Suppressor macrophage (primary cell): ENCODE results near the gene MYRIP.
A peak's percentile ranks its signal among the peaks of the same experiment; 100 is the strongest.
"Not testable (repeated sequence)": the region's sequence is repeated elsewhere in the genome, so short reads cannot be mapped to it uniquely, and the experiment has no call there.

Experiments
- DNase-seq, 4 experiments: peaks; one replicate each; pipeline ENCODE4 v3.0.0-alpha.2; 2020 to 2022

MYRIP gene

DNA sequence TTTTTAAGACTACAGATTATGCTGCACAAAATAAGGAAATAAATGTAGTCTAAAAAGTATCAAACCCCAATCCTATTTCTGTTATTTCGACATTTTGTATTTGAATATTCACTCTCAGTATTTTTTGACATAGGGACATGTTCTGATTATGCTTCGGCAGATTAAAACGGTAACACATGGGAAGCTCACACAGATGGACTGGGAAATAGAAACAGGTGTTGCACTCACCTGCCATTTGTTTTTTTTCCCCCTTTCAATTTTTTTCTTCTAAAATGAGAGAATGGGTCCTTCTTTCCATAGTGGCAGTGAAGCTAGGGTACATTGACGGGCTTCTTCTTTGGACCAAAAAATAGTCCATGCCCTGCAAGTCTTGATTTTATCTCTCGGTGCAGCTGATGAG lies 163.1 kb downstream of the MYRIP start:
- DNase-seq, result no peak

DNA sequence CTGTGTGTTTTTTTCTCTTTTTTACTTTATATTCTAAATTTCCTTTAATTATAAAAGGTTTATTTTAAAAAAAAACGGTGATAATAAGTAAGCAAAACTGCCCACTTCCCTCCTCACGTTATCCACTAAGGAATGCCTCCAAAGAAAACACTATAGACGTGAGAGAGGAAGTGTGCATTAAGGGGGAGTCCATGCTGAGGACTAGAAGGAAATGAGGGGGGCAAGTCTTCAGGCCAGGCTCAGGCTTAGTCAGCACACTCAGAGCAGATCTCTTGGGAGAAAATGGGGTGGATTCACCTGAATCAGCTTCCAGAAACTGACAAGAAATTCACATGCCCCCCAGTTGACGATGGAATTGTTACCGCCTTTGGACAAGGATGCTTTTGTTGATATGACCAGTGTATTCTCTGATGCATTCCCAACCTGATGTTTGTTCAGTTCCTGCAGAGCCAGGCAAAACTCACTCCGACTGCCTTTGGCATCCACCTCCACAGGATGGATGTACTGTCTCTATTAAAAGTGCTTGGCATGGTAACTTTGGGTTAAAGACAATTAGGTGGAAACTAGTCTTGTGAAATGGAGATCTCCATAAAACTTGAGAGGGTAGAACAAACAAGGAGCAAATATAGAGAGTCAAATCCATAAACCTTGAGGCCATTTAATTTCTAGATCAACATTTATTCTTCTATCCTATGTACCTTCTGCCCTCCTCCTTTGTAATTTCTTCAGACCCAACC lies 167.8 kb downstream of the MYRIP start:
- DNase-seq, result no peak

DNA sequence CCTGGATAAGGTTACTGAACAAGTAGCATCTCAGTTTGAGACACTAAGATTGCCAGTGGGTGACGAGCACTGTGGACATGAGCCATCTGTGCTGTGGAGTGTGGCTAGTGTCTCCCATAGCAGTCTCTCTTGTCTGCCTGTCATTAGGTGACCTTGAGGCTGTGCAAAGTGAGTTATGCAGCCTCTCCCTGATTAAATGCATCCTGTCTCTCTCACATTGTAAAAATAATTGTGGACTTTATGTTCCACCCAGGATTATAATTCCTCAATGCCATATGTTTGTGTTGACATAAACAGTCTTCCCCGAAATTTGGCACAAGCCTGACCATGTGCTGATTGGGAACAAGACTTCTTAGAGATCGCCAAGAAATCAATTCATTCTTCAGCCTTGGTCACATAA lies 168.9 kb downstream of the MYRIP start:
- no peak for DNase-seq

DNA sequence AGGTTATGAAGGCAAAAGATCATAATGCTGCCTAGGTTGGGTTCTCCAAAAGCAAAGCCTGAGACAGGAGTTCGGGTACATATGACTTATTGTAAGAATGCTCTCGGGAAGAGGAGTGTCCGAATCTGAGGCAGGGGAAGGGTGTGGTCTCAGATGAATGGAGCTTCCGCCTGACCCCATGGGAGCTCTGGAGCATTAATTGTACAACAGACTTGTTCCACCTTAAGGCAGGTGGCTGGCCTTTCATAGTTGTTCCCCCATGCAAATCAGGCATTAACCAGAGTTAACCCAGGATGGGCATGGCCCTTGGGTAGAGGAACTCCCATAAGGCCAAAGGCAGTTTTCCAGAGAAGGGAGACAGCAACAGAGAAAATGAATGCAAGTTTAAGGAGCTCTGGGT lies 170.6 kb downstream of the MYRIP start:
- DNase-seq, result no peak

DNA sequence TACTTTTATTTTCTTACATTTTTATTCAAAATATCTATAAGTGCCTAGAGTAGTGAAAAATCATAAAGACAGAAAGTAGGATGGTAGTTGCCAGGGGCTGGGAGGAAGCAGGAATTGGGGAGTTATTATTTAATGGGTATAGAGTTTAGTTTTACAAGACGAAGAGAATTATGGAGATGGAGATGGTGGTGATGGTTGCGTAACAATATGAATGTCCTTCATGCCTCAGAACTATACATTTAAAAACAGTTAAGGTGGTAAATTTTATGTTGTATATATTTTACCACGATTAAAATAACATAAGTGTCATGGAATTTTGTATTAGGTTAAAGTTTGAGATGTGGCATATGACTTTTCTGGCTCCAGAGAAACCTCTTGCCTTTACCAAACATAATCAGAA lies 171.4 kb downstream of the MYRIP start:
- no peak for DNase-seq

DNA sequence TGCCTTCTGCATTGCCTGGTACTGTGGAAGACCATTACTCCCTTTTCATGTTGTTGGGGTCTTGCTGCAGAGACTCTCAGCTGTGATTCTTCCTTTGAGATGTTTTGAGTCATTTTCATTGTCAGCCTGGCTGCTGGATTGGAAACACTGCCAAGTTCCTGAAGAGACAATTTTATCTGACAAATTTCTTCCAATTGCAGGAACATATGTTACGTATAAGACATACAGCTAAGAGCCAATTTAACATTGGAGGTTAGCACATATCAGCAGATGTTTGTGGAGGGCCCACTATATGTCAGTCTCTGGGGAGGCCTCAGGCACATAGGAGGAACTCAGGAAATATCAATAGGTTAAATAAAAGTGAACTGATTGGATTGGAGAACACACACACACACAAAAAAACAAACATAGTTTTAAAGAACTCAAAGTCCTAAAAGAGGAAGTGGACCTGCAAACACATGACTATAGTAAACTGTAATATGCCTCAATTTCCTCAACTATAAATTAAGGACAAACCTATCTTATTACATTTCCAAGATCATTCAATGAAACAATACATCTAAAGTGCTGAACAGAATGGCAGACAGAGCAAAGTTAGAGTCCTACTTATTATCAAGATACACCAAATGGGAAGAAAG lies 172.3 kb downstream of the MYRIP start:
- DNase-seq, result no peak

DNA sequence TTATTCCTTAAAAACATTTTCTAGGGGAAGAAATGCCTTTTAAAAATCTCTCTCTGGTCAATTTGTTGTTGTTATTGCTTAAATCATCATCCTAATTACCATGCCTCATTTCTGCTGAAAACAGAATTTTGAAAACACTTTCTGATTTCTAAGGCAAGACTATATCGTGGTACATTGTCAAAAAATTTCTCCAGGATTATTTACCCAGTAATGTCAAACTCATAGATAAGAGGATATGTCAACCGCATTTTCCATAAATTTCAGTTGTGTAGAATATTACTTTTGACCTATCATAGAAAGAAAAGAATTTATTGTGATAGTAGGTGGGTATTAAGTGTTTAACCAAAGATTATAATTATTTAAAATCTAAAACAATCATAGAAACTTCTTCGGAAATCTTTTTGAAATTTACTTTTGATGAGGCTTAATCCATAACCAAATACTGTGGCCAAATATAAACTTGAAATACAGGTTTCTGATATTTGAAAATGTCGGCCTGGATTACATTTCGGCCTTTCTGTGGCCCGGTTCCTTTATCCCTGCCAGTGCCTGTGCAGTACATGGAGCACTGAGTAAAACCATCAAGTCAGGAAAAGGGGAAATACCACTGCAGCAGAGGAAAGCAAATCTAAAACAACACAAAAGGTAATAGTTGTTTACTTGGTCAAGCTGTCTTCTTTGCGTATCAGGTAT lies 173.4 kb downstream of the MYRIP start:
- DNase-seq, result no peak

DNA sequence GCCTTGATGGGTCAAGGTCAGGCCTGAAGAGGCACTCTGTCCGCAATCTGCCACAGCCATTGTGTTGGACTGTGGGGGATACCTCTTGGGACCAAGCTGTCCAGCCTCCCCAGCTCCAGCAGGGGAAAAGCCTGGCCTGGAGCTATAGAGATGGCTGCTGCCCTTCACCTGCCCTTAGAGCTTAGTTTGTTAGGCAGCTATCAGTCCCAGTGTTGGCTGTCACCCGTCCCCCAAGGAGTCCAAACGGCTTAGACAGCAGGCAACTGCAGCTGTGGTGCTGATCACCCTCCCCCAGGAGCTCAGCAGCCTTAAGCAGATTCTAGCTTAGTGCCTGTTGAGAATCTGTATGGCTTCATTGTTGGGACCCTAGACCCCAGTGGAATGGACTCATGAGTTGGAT lies 180.3 kb downstream of the MYRIP start:
- no peak for DNase-seq

DNA sequence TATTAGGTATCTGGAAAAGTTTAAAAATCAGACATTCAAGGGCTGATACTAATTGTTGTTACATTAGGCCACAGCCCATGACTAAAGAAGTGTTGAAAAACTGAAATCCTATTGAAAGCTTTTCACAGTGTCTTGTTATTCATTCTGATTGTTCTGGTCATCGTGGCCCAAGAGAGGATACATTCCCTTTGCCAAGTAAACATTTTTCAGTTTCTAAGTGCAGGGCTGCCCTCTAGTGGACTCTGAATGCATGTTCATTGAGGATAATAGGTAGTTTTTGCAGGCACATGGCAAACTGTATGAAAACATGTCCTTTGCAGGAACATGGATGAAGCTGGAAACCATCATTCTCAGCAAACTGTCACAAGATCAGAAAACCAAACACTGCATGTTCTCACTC lies 181.1 kb downstream of the MYRIP start:
- peak; percentile 63 to 75 (median 70) for DNase-seq

DNA sequence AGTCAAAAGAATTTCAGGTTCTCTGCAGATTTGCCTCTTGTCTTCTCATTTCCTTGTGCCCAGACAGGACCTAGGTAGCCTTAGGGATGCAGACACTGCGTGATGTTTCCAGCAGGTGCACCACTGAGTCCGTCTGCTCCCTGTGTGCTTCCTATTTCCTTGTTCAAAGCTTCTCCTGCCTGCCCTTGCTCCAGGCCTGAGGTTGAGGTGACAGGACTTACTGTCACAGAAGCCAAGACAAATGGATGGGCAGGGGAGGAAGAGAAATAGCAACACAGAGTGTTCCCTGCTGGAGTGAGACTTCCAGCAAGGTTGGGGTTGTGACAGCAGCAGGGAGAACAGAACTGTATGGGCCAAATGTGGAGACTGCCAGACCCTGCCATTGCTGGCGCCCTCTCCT lies 199.4 kb downstream of the MYRIP start:
- DNase-seq, result no peak

DNA sequence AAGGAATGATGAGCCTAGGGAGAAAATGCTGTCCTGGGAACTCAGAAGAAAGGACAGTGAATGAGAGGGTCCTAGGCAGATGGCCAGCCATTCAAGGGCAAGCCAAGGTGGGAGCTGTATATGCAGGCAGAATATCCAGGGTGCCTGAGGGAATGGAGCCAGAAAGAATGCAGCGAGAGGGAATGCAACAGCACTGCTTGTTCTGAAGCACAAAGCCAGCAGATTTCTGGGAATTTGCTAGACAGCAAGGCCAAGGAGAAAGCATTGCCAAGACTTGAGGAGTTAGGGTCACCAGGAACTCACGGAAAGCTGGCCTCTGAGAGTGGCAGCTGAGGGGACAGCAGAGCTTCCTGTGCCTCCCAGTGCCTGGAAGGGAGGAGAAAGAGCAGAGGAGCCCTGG lies 200.6 kb downstream of the MYRIP start:
- no peak for DNase-seq

DNA sequence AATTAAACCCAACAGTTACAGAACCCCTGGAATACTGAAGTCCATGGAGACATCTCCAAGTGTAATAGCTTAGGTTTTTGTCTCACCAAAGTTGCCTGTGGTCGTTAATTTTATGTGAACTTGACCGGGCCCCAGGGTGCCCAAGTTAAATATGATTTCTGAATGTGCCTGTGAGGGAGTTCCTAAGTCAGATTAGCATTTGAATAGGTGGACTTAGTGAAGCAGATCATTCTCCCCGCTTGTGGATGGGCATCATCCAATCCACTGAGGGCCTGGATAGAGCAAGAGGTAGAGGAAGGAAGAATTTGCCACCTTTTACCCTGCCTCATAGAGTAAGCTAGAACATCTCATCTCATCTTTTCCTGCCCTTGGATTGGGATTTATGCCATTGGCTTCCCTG lies 203.0 kb downstream of the MYRIP start:
- DNase-seq, result no peak

DNA sequence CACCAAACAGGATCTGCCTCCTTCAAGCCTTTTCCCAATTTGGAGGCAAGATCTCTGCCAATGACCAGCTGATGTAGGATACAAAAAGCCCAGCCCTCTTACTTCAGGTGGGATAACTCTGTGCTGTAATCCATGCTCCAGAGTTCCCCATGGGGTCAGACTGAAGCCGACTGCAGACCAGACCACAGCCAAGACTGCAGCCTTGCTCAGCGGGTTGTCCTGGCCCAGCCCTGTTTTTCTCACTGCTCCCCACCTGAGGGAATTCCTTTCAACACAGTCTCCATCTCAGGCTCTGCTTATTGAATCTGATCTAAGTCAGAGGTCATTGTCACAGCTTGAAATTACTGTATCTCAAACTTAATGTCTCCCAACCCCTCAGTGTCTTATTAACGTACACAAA lies 207.0 kb downstream of the MYRIP start:
- no peak for DNase-seq

DNA sequence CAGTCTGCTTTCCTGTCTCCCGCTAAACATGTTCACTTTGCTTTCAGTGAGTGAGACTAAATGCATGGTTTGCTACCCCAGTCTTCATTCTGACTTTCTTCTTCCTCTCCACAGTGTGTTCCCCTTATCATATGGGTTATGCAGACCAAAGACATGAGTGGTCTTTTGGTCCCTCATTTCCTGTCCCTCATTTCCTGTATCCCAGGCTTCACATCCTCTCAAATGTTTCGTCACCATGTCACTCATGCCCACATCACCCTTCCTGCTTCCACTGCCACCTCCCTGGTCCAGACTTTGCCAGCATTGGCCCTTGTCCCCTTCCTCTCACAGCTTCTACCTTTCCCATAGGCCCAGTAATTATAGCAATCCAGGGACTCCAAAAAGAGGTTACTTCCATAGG lies 209.0 kb downstream of the MYRIP start:
- no peak for DNase-seq

DNA sequence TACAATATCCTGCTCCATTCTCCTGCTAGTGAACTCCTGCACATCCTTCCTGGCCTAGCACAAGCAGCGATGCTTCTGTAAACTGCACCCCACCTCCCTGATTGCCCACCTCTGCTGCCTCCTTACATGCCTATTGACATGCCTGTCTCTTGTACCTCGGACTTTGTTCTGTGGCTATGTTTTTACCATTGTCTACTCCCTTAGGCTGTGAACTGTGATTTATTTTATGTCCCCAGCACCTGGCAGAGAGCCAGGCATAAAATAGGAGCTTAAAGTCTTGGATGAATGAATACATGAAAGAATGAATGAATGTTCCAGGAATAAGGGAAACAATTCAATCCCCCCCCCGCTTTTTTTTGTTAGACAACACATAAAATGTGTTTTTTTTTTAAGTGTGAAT lies 210.0 kb downstream of the MYRIP start:
- no peak for DNase-seq

DNA sequence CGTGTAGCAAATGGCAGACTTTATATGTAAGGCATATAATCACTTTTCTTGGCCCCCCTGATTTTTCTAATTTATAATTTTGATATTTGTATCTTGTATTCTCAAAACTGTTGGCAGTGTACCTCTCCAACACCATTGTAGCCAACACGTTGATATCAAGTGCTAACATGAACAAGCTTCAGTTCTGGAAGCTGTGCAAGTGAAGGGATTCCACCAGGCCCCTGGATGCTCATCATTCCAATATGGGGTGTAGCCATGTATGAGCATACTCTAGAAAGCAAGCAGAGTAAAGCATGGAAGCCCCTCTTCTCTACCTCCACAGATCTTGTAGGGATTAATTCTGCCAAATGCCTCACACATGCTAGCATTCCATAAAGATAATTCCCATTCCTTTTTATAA lies 211.3 kb downstream of the MYRIP start:
- DNase-seq, result no peak

DNA sequence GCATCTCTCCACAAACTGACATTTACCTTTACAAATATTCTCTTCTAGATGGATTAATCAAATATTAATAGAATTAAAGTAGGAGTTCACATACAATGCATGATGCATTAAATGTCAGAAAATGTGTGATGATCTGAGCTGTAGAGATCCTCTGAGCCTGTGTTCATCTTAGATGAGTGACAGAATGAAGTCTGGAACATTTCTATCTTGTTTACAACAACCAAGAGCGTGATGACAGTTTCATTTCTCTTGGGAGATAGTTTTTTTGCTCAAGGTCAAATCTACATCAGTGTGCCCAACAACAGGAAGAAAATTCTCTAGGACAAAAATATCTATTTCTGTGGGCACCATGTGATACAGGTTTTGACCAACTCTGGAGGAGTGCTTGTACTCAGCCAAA lies 211.9 kb downstream of the MYRIP start:
- DNase-seq, result no peak

DNA sequence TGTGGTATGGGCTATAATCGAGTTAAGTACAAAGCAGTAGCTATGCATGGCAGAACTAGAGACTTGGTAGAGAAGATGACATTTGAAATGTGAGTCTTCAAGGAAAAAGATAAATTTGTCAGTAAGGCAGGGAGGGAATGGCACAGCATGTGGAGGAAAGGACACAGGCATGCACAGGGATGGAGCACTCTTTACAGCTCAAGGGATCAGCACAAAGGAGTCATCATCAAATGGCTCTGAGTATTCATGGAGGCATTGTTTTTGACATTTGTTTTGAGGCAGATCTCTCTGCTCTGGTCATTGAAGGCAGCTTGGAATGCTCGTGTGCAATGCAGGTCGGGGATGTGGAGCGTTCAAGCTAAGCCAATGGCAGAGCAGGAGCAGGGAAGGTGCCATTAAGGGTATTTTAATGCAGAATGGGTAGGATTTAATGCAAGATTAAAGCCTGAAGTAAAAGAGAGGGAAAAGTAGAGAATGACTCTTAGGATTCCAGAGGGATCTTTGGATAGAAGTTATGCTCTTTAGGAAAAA lies 213.0 kb downstream of the MYRIP start:
- no peak for DNase-seq

DNA sequence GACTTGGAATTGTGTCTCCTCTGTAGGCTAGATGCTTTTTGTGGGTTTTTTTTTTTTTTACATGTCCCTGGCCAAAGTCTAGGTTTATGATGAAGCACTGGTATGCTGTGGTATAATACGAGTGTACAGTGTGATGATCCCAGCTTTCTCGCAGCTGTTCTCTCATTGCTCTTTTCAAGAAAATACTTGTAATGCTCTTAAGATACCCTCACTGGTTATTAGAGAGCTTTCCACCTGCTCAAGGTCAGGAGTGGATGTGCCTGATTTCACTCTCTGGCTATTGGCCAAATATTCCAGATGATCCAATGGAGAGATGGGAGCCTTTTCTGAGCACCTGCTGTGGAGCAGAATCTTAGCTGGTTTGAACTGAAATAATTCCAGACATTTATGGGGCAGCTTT lies 215.1 kb downstream of the MYRIP start:
- no peak for DNase-seq

DNA sequence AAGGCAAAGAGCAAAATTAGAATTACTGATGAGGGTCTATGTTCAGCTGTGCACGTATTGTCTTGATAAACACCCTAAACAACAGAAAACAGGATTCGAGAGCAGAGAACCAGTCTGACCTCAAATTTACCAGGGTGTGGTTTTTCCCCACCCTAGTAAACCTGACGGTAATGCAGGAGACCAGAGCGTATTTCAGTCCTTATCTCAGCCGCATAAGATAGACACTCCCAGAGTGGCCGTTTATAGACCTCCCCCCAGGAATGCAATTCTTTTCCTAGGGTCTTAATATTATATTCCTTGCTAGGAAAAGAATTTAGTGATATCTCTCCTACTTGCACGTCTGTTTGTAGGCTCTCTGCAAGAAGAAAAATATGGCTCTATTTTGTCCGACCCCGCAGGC lies 216.5 kb downstream of the MYRIP start:
- DNase-seq, result not testable (repeated sequence)

DNA sequence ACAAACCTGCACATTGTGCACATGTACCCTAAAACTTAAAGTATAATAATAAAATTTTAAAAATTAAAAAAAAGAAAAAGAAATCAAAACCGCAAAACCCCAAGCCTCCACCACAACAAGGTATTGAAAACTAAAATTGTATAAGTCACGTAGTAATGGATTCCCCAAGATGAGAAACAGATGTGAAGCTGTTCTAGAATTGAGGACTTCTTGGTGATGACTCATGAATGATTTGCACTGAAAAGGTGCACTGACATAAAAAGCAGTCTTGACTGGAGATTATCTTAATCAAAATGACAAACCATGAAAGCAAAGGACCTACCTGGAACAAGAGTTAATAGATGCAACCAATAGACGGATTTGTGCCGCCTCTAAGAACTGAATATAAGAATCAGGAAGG lies 225.8 kb downstream of the MYRIP start:
- DNase-seq, result no peak

DNA sequence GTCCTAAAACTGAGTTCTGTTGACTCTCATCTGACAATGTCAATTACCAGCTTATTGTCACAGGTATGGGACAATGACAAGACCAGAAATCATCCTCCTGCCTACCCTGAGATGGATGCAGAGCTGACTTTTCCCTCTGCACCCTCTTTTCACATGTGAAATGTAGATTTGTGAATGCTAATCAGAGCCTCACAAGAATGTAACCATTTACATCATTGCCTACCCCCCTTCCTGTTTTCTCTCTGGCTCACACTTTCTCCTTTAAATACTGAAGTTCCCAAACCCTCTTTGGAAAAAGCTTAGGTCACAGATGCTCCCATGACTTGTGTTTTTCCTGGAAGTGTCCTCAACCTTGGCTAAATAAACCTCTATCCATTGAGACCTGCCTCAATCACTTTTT lies 228.2 kb downstream of the MYRIP start:
- DNase-seq, result no peak

DNA sequence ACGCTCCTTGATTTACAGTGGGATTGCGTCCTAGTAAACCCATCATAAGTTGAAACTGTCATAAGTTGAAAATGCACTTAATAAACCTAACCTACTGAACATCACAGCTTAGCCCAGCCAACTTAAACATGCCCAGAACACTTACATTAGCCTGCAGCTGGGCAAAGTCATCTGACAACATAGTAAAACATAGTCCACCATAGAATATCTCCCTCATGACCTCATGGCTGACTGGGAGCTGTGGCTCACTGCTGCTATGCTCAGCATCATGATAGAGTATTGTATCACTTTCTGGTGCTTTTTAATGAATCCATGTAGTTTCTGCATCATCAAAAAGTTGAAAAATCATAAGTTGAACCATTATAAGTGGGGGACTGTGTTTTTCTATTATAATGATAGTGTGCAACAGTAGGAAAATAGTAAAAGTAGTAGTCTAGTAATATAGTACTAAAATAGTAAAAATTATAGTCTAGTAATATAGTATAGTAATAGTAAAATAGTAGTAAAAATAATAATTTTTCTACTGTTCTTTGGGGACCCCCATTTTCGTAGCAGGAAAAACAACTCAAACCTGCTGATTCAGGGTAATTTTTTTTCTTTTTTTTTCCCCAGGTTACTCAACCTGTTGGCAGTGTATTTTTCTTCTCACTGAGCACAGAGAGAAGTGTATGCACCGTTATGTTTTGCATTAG lies 233.5 kb downstream of the MYRIP start:
- DNase-seq, result no peak

DNA sequence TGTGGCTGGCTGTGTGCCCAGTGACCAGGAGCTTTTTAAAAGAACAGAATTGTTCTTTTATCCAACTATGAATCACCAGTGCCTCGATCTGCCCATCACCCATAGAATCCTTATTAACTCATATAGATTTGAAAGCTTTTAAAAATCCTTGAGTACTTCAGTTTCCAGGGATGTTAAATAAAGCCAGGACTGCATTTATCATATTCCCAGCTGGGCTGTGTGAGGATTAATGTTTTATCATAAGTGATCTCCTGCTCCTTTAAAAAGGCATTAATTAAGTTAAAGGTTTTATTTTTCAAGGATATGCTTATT lies 234.0 kb downstream of the MYRIP start:
- no peak for DNase-seq
